GM19463 (cell line): ENCODE data around the gene TRPV2.

Source experiments
- ATAC-seq: cut with Tn5 transposase; IDR thresholded peaks from one replicate; pipeline ENCODE4 v1.9.1; 2021; ENCODE audit warnings: mild to moderate bottlenecking, moderate library complexity; ENCODE audit not compliant: unreplicated experiment

The TRPV2 gene

DNA sequence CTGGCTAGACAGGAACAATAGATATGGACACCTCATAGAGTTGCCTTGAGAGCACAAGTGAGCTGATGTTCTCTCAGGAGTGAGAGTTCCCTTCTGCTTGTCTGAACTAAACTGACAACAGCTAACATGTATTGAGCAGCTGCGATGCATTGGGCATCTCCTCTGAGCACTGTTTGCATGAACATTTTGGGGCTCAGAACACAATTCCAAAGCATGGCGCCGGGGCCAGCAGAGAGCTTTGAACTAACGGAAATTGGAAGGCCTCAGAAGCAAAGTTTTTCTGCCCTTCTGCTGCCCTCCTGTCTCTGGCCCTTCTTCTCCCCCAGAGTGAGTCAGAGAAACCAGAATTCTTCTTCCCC lies 38.1 kb downstream of the TRPV2 start:
- no peak for ATAC-seq

DNA sequence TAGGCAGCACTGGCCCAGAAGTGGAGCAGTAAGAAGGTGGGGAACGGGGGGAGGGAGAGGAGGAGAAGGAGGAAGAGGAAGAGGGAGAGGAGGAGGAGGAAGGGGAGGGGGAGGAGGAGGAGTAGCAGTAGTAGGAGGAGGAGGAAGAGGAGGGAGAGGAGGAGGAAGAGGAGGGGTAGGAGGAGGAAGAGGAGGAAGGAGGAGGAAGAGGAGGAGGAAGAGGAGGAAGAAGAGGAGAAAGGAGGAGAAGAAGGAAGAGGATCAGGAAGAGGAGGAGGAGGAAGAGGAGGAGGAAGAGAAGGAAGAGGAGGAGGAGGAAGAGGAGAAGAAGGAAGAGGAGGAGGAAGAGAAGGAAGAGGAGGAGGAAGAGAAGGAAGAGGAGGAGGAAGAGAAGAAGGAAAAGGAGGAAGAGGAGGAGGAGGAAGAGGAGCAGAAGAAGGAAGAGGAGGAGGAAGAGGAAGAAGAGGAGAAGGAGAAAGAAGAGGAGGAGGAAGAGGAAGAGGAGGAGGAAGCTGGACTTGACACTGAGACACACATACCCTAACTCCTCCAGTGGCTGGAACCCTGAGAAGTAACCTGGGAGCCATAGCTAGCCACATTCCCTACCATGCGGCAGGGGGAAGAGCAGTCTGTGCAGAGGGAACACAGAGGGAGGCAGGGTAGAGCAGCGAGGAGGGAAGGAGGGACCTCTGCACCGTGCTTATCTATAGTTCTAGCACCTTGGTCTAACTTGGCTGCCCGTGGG lies 40.8 kb downstream of the TRPV2 start:
- no peak for ATAC-seq

DNA sequence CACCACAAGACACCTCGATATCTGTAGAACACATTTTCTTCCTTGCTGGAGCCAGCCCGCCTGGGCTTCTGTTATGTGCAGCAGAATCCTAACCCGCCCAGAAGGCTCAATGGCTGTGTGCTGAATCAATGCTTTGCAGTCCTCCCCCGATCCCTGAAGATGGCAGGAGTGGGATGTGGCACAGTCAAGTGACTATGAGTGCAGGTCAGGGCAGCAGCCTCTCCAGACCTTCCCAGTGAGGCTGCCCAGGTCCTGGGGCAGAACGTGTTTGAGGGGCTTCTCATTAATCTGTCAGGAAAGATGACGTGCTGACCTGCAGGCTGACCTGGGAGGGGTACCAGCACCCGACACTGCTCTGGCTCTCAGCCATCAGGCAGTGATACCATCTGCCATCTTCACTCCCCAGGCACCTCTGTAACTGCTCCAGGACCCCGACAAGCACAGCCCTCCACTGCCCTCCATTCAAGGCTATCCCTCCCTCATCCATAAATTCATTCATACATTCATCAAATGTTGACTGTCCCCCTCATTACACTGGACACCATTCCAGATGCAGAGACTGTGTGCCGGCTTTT lies 41.5 kb downstream of the TRPV2 start:
- ATAC-seq: no peak

DNA sequence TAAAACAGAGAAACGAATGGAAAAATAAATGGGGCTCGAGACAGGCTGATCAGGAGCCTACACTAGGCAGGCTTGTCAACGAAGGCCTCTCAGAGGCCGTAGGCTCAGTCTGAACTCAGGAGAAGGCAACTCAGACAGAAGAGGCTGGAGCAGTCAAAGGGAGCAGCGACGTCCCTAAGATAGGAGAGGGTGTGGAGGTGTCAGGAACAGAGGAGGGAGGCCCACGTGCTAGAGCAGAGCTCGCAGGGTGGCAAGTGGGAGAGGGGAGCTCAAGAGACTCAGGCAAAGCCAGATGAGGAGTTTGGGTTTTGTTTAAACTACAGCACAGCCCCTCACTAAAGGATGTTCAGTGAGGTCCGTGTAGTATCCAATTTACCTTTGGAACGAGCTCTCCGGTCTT lies 43.9 kb downstream of the TRPV2 start:
- no peak for ATAC-seq

DNA sequence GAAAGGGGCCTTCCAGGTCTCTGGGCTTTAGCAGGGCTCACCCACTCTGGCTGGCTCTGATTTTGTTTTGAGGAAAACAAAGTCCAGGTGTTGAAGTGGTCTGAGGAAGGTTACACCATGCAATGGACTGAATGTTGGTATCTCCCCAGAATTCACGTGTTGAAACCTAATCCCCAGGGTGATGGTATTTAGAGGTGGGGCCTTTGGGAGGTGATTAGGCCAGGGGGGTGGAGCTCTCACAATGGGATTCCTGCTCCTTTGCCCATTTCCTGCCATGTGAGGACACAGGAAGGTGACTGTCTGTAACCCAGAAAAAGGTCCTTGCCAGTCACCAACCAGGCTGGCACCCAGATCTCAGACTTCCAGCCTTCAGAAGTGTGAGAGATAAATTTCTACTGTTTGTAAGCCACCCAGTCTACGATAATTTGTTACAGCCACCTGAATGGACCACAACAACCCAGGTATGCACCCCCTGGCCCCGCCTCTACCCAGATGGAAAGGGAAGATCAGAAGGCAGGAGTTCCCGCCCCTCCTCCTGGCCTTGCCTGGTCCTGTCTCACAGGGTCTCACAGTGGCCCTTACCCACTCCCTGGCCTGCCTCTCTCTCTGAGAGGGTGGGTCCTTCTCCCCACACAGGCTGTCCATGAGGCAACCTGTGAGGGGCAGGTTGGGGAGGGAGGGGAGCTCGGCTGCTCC lies 44.6 kb downstream of the TRPV2 start:
- ATAC-seq: no peak

DNA sequence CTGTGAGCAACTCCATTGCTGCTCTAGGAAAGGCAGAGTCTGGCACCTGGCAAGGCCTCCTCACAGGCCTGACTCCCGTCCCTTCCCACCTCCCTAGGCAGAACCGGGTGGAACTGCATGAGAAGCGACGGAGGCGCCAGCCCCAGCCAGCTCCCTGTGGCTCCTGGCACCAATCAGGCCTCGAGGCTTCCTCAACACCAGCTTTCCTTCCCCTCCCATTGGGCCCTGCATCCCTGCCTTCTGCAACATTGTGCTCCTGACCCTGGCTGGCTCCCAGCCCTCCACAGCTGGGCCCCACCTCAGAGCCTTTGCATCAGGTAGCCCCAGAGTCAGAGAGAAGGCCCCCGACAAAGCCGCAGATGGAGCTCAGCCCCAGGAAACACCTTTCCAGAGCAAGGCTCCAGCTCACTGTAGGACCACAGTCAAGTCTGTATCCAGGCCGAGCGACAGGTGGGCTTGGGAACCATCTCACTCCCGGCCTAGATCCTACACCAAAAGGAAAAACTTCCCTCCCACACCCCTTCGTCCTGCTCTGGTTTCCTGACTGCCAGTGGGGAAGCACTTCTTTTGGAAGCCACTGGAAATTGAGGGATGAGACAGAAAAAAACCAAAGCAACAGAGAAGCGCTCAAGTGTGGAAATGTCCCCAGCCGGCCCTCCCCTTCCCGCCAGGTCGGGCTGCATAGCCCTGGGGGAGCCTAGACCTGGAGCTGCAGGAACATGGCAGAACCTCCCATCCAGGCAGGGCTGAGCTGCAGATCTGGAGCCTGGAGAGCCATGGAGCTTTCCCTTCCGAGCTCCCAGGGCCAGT lies 45.6 kb downstream of the TRPV2 start:
- ATAC-seq: no peak

DNA sequence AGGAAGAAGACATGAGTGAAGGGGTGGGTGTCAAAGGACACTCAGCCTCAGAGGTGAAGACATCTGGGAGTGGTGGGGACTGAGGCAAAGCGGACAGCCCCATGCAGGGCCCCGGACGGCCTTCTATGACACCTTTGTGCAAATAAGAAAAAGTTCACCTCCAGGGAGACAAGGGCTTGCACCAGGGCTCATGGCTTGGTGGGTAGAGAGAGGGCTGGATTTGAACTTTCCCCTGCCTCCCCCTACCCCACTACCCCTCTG lies 46.2 kb downstream of the TRPV2 start:
- ATAC-seq: no peak

DNA sequence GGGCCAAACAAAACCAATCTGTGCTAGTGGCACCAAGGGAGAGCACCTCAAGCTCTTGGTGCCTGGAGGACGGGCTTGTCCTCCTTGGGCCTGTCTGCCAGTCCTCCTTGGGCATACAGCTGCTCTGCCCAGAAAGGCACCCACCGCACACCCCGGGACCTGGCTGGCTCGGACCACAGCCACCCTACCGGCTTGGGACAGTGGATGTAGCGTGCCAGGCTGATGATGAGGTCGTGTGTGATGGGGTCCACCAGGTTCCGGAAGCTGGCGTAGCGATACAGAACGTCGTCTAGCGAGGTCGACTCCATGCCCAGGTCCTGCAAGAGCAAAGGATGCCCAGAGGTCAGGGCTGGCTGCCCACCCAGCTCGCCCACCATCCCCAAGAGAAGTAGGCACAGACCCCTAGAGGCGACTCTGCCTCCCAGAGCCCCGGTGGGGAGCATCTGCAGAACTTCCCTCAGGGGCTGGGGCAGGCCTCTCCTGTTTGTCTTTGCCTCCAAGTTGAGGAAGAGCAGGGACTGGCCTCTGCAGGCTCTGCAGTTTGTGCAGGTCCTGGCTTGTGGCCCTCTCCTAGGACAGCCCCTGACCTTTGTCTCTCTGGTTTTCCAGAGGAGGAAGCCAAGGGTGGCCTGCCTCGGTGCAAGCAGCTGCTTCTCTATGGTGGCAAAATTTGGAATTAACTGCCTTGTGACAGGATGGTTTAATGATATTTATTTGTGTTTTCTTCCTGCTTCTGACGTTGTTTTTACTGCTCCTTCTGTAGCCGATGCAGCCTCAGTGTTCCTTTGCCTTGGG lies 46.9 kb downstream of the TRPV2 start:
- ATAC-seq: no peak

DNA sequence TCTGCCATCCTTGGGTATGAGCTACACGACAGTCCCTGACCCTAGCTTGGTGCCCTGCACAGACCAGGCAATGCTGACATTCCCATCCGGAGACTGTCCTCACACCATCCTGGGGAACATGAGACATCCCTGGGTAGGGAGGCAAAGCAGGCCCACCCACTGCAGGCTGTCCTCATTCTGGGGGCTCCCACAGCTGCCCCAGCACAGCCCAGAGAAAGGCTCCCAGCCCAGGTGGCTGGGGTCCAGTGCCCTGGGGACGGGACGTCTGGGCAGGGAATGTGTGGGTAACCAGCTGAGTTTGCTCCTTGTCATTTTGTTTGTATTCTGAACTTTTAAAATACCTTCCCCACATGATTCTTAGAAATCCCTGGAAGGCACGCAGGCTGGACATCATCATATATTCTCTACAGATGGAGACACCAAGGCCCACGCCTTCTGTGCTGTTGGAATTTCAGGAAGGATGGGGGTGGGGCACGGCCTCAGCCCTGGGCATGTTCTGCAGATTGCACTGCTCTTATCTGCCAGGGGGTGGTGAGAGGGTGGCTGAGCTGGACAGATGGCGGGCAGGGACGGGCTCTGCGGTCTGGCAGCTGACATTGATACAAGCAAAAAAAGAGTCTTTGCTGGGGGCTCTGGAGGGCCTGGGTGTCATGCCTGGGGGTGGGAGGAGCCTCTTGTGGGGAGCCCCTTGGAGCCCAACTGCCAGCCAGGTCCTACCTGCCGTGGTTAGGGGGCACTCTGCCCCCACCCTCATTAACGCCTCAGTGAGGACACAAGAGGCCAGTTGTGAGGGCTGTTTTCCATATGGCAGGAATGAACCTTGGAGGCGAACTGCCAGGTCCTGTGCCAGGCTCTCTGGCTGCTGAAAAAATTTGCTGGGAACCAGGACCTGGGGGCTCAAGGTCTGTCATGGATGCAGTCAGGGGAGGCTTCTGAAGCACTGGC lies 48.3 kb downstream of the TRPV2 start:
- ATAC-seq: no peak

DNA sequence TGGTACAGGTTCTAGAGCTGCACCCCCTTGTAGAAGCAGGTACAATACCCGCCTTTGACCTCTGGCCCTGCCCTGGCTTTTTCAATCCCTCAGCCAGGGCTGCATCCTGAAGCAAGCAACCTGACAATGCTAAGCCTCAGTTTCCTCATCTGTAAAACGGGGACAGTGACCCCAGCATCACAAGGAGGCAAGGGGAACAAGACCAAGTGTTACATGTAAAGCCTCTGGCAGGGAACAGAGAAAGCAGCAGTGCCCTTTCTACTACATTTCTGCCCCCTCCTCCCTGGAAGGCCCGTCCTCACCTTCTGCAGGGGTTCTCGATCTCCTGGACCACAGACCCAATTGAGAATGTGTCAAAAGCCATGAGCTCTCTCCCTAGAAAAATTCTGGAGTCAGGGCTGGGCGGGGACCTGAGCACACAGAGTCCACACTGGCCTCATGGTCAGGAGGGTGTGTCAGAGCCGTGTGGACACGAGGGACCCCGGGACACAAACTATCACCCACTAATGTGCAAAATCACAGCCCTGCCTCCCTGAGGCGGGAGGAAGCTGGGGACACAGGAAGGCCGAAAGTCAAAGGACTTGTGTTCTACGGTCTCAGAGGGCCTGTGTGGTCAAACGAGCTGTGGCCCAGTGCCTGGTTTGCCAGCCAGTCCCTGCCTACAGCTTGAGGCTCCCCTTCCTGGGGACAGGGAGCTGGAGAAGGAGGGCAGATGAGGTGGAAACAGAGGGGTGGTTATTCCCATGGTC lies 49.1 kb downstream of the TRPV2 start:
- no peak for ATAC-seq

DNA sequence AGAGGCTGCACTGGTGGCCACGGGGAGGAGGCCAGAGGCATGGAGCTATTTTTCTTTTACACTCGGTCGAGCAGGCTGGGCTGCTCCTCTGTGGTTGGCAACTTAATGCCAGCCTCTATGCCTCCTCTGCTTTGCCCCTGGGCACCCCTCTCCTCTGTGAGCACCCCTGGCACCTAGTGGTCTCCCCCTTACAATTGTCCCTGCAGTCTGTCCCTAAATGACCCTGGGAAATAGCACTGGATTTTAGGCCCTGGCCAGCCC lies 49.6 kb downstream of the TRPV2 start:
- ATAC-seq: no peak

DNA sequence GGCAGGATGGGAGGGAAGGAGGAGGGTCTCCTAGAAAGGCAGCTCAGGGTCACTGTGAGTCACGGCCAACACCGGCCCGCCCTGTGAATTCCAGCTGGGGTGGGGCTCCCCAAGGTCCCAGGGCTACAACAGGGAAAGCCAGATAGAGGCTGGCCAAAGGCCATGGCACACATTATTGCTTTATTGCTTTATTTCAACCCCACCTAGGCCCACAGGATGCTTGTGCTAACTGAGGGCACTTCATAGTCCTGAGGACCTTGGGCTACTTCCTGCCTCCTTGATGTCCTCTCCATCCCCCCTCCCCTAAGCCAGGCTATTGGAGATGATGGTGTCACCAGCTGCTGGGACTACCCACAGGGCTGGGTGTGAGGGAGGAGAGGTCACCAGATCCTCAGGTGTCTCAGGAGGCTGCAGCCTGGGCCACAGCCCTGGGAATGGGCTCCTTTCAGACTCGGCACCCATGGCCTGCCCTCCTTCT lies 50.5 kb downstream of the TRPV2 start:
- no peak for ATAC-seq

DNA sequence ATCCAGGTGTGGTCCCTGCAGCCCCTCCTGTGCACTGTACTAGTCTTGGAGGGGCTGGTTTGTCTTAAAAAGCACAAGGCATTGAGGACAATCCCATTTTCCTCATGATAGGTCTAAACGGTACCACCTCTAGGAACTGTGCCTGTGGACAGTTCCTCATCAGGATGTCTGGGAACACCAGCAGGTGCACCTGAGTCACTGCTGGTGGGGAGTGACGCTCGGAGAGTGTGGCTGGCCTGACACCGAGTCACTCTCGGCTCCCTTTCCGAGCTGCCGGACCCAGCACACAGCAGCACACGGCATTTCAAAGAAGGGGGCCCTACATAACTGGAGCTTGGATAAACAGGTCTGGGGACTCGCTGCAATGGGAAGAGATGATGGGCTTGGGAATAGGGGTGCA lies 51.0 kb downstream of the TRPV2 start:
- ATAC-seq: no peak

DNA sequence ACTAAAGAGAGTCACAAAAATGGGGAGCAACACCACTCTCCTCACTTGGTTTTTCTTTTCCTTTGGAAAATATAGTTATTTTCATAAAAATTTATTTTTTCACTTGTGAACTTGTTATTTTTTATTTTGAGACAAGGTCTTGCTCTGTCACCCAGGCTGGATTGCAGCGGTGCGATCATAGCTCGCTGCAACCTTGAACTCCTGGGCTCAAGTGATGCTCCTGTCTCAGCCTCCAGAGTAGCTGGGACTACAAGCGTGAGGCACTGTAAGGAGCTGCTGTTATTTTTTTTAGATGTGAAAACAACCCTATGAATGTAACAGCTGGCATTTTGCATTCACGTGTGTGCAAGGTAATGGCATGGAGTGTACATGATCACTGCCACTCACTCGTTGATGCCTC lies 51.7 kb downstream of the TRPV2 start:
- ATAC-seq: no peak

DNA sequence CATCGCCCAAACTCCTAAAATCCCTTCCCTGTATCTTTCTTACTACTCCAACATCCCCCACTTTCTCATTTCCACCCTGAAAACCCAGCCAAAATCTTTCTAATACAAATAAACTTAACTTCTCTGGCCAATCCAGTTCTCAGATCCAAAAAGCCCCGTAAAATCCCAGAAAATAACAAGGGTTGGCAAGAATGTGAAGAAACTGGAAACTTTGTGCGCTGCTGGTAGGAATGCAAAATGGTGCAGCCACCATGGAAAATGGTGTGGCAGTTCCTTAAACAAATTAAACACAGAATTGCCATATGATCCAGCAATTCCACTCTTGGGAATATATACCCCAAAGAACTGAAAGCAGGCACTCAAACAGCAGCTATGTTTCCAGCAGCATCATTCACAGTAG lies 52.5 kb downstream of the TRPV2 start:
- ATAC-seq: no peak

DNA sequence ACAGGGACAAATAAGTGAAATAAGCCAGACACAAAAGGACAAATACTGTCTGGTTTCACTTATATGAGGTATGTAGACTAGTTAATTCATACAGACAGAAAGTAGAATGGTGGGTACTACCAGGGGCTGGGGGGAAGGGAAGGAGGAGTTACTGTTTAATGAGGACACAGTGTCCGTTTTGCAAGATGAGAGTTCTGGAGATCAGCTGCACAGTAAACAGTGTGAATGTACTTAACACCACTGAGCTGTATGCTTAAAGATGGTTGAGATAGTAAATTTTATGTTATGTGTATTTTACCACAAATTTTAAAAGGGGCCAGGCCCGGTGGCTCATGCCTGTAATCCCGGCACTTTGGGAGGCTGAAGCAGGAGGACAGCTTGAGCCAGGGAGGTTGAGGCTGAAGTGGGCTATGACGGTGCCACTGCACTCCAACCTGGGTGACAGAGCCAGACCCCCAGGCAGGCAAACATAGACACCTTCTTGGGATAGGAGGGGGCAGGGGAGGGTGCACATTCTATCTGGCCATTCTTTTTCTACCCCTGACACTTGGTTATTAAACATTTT lies 53.1 kb downstream of the TRPV2 start:
- no peak for ATAC-seq

DNA sequence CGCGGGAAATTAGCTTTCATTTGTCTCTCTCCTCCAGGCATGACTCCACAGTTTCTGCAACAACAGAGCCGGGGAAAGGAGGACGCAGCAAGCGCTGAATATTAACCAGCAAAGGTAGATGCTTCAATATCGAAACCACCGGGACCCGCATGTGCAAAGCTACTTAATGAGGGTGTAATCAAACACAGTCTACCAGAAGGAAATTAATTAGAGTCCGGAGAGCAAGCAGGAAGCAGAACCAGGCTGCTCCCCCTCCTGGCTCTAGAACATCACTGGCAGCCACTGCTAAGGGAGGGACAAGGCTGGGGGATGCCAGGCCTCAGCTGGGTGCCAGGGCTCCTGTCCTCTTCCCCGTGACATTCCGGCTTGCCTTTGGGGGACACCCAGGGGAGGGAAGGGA lies 54.9 kb downstream of the TRPV2 start:
- no peak for ATAC-seq

DNA sequence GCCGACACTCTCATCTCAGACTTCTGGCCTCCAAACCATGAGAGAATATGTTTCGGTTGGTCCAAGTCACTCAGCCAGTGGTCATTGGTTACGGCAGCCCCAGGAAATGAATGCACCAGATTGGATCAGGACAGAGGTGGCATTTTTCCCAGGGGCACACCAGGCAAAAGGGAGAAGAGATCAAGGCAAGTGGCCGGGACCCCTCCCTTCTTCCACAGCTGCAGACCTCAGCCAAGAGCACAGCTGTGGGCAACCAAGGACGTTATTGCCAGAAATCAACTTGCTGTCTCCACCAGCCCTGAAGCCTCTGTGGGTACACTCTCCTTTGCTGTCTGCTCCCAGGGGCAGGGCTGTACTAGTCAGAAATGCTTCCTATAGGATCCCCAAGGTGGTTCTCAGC lies 55.9 kb downstream of the TRPV2 start:
- no peak for ATAC-seq

DNA sequence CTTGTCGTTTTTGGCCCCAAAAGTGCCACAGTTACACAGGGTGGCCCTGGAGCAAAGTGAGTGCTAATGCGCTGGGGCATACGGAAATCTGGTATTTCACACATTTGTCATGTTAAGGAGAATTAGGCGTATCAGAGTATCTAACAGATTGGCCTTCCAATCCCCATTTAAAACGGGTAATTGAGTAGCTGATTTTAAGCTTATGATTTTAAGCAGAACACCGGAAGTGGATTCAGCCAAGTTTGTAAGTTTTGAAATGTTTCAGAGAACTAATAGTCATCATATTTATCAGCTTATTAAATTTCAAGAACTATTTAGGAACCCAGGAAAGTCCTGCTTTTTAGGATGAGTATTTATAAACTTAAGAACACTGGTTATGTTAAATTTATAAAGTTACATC lies 57.2 kb downstream of the TRPV2 start:
- ATAC-seq: no peak
